HepG2 (cell line): ENCODE data around the gene TBL3. TPM values are rescaled to one million over a fixed set of nuclear protein-coding genes. Genes with fewer than 3 reads are reported as not detected.
A peak's percentile ranks its signal among the peaks of the same experiment; 100 is the strongest.

Experiments
- ATAD3A ChIP-seq: sonication (generic); formaldehyde crosslinking; IDR thresholded peaks from 2 replicates; pipeline ENCODE4 v1.4.0; 2020; ENCODE audit warnings: missing genetic modification reagents
- CAMTA2 ChIP-seq: sonication (generic); formaldehyde crosslinking; IDR thresholded peaks from 2 replicates; pipeline ENCODE4 v1.4.0; 2020; ENCODE audit warnings: mild to moderate bottlenecking, missing genetic modification reagents, borderline replicate concordance
- CBX2 ChIP-seq, 2 experiments: fragments of 200-600 bp in 1 of 2; sonication (generic); formaldehyde crosslinking in 1 of 2; IDR thresholded peaks; 2 replicates each; pipeline versions ENCODE4 v1.7.0 to v1.8.1; 2018 to 2022; ENCODE audit warnings: low read depth in 2 of 2, low read length in 1 of 2, mild to moderate bottlenecking in 1 of 2, missing genetic modification reagents in 1 of 2
- CBX5 ChIP-seq: sonication (generic); formaldehyde crosslinking; IDR thresholded peaks from 2 replicates; pipeline ENCODE4 v1.4.0; 2020; ENCODE audit warnings: missing genetic modification reagents, borderline replicate concordance
- FOXA3 ChIP-seq: IDR thresholded peaks from 2 replicates; pipeline ENCODE4 v1.6.1; 2016; ENCODE audit warnings: missing genetic modification reagents, missing compliant biosample characterization
- HNRNPLL ChIP-seq: fragments of 200-400 bp; formaldehyde crosslinking; IDR thresholded peaks from 2 replicates; pipeline ENCODE4 v1.6.1; 2017; ENCODE audit warnings: mild to moderate bottlenecking, low read depth, low read length; ENCODE audit not compliant: poor library complexity, severe bottlenecking
- JUND ChIP-seq: sonication (generic); formaldehyde crosslinking; IDR thresholded peaks from 2 replicates; pipeline ENCODE4 v1.8.0; 2022; ENCODE audit warnings: mild to moderate bottlenecking, missing genetic modification reagents
- KLF11 ChIP-seq: IDR thresholded peaks from 2 replicates; pipeline ENCODE4 v1.6.1; 2016; ENCODE audit warnings: missing compliant biosample characterization
- KLF12 ChIP-seq: sonication (generic); formaldehyde crosslinking; IDR thresholded peaks from 2 replicates; pipeline ENCODE4 v1.4.0; 2020; ENCODE audit warnings: missing genetic modification reagents, borderline replicate concordance
- MED1 ChIP-seq: sonication (generic); formaldehyde crosslinking; IDR thresholded peaks from 2 replicates; pipeline ENCODE4 v1.4.0; 2020; ENCODE audit warnings: missing genetic modification reagents
- MTERF4 ChIP-seq: sonication (generic); formaldehyde crosslinking; IDR thresholded peaks from 2 replicates; pipeline ENCODE4 v1.8.0; 2023; ENCODE audit warnings: mild to moderate bottlenecking, missing genetic modification reagents
- MXD4 ChIP-seq: IDR thresholded peaks from 2 replicates; pipeline ENCODE4 v1.6.1; 2016; ENCODE audit warnings: mild to moderate bottlenecking, missing biosample characterization, missing genetic modification reagents
- SAFB2 ChIP-seq: sonication (generic); formaldehyde crosslinking; IDR thresholded peaks from 2 replicates; pipeline ENCODE4 v1.5.1; 2020; ENCODE audit warnings: missing genetic modification reagents, low read depth, mild to moderate bottlenecking, borderline replicate concordance
- SATB2 ChIP-seq: sonication (generic); formaldehyde crosslinking; IDR thresholded peaks from 2 replicates; pipeline ENCODE4 v1.5.0; 2020; ENCODE audit warnings: missing genetic modification reagents
- SCMH1 ChIP-seq: sonication (generic); formaldehyde crosslinking; IDR thresholded peaks from 2 replicates; pipeline ENCODE4 v1.9.0; 2021; ENCODE audit warnings: missing genetic modification reagents, mild to moderate bottlenecking, borderline replicate concordance
- WIZ ChIP-seq: sonication (generic); formaldehyde crosslinking; IDR thresholded peaks from 2 replicates; pipeline ENCODE4 v1.5.1; 2020; ENCODE audit warnings: mild to moderate bottlenecking, missing genetic modification reagents
- ZBTB37 ChIP-seq: sonication (generic); formaldehyde crosslinking; IDR thresholded peaks from 2 replicates; pipeline ENCODE4 v1.4.0; 2020; ENCODE audit warnings: mild to moderate bottlenecking, missing genetic modification reagents
- ZBTB8A ChIP-seq: sonication (generic); formaldehyde crosslinking; IDR thresholded peaks from 2 replicates; pipeline ENCODE4 v1.4.0; 2020; ENCODE audit warnings: mild to moderate bottlenecking, low read depth, missing genetic modification reagents, borderline replicate concordance
- ZNF264 ChIP-seq: sonication (generic); formaldehyde crosslinking; IDR thresholded peaks from 2 replicates; pipeline ENCODE4 v1.4.0; 2020; ENCODE audit warnings: missing genetic modification reagents
- ZNF331 ChIP-seq: sonication (generic); formaldehyde crosslinking; IDR thresholded peaks from 2 replicates; pipeline ENCODE4 v1.4.0; 2020; ENCODE audit warnings: missing genetic modification reagents
- ZNF430 ChIP-seq: sonication (generic); formaldehyde crosslinking; IDR thresholded peaks from 2 replicates; pipeline ENCODE4 v1.9.0; 2021; ENCODE audit warnings: mild to moderate bottlenecking, missing genetic modification reagents
- ZNF605 ChIP-seq: sonication (generic); formaldehyde crosslinking; IDR thresholded peaks from 2 replicates; pipeline ENCODE4 v1.8.0; 2022; ENCODE audit warnings: mild to moderate bottlenecking, missing genetic modification reagents
- ZNF644 ChIP-seq: IDR thresholded peaks from 2 replicates; pipeline ENCODE4 v1.6.1; 2016; ENCODE audit warnings: low read depth
- ZNF652 ChIP-seq: IDR thresholded peaks from 2 replicates; pipeline ENCODE4 v1.6.1; 2016; ENCODE audit warnings: low read depth, borderline replicate concordance
- ZNF660 ChIP-seq: sonication (generic); formaldehyde crosslinking; IDR thresholded peaks from 2 replicates; pipeline ENCODE4 v1.5.1; 2020; ENCODE audit warnings: mild to moderate bottlenecking, low read depth, missing genetic modification reagents, borderline replicate concordance
- ZNF776 ChIP-seq: sonication (generic); formaldehyde crosslinking; IDR thresholded peaks from 2 replicates; pipeline ENCODE4 v1.4.0; 2020; ENCODE audit warnings: mild to moderate bottlenecking, missing genetic modification reagents
- ZNF850 ChIP-seq: sonication (generic); formaldehyde crosslinking; conservative IDR thresholded peaks from 2 replicates; pipeline ENCODE4 v1.9.0; 2021; ENCODE audit warnings: mild to moderate bottlenecking, missing genetic modification reagents
- polyA plus RNA-seq, 8 experiments: library from polyadenylated mRNA; depleted of rRNA in 3 of 8; stranded (reverse) in 7 of 8; unstranded in 1 of 8; fragments of >200 nt; fragmentation: Illumina TruSeq in 4 of 8; extraction: Trizol in 4 of 8; gene quantifications; 2 replicates each; pipeline versions ENCODE4 v1.2.1 to v1.2.3, GENCODE V29; 2011 to 2016; ENCODE audit warnings: low read depth in 4 of 8, missing spikeins in 1 of 8, mixed read lengths in 1 of 8; ENCODE audit not compliant: insufficient read depth in 1 of 8
- total RNA-seq, 5 experiments: library from RNA; depleted of rRNA; stranded (reverse); fragments of >200 nt; fragmentation: Illumina TruSeq; extraction: Trizol; gene quantifications; 2 replicates each; pipeline ENCODE4 v1.2.3, GENCODE V29; 2016; ENCODE audit warnings: low read depth in 1 of 5
- TF ChIP-seq, protein P1 (sequence below): sonication (generic); formaldehyde crosslinking; IDR thresholded peaks from 2 replicates; pipeline ENCODE4 v1.8.1; 2023; ENCODE audit warnings: mild to moderate bottlenecking, moderate library complexity, missing genetic modification reagents

Gene TBL3
- total and polyA plus RNA-seq, 2 of the 13 experiments (the other 11 are each of a cell fraction or from before 2014, with no cell fraction given), result 16.8 to 38.0 TPM

- TF ChIP-seq ZNF430 (CRISPR knock-in tag) (peak; percentile 25; the same call in 1 of the 2 replicates), ZBTB37 (CRISPR knock-in tag) (no peak), MTERF4 (CRISPR knock-in tag) (peak; percentile 74; the same call in 1 of the 2 replicates), CAMTA2 (CRISPR knock-in tag) (no peak), ZNF660 (CRISPR knock-in tag) (no peak), MED1 (CRISPR knock-in tag) (peak; percentile 74), ZNF850 (0 out of 2 replicates have a peak, but pooled peaks have one; percentile 53), JUND (CRISPR knock-in tag) (no peak), ZNF605 (no peak), SAFB2 (CRISPR knock-in tag) (peak; percentile 62; the same call in 1 of the 2 replicates), HNRNPLL (peak; percentile 66), FOXA3 (CRISPR knock-in tag) (no peak; the same call in 1 of the 2 replicates), WIZ (no peak), ZNF776 (CRISPR knock-in tag) (peak; percentile 91), CBX5 (no peak), MXD4 (peak; percentile 80), SATB2 (CRISPR knock-in tag) (no peak), ATAD3A (CRISPR knock-in tag) (0 out of 2 replicates have a peak, but pooled peaks have one; percentile 16), CBX2 (IDR thresholded peaks at IDR 0.05; ENCODE audit: low read depth, low read length) (no peak), CBX2 (CRISPR knock-in tag; IDR thresholded peaks at IDR 0.05; ENCODE audit: low read depth) (no peak), ZNF331 (peak; percentile 69), SCMH1 (CRISPR knock-in tag) (no peak), ZBTB8A (CRISPR knock-in tag) (no peak), KLF11 (CRISPR knock-in tag) (no peak), ZNF652 (CRISPR knock-in tag) (no peak), ZNF264 (peak; percentile 52; the same call in 1 of the 2 replicates), ZNF644 (CRISPR knock-in tag) (no peak), KLF12 (CRISPR knock-in tag) (peak; percentile 87; the same call in 1 of the 2 replicates)
- TF ChIP-seq, protein P1, sequence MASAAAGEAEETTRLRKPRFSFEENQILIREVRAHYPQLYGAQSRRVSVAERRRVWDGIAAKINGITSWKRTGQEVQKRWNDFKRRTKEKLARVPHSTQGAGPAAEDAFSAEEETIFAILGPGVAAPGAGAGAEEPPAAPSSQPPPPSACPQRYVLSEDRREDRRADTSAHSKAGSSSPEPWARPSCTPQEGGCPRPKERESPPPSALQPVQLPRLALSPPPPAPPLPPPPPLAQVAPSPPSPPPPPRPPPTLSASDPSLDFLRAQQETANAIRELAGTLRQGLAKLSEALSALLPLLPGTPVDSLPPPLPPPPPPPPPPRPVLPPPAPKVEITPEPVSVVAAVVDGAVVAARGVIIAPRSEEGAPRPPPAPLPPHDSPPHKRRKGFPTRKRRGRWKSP (CRISPR knock-in tag), result 0 out of 2 replicates have a peak, but pooled peaks have one; percentile 39
Measured at GRCh38 chr16:1959269-1960039, 12.4 kb upstream of the TBL3 start, which contains the start of gene NDUFB10 (continued).
